Prostate gland (tissue), 2 donors: ENCODE results near the gene CALCB.

Experiments used
- POLR2A ChIP-seq: fragments of 450-650 bp; IDR thresholded peaks from one replicate; pipeline ENCODE4 v1.6.1; 2016; ENCODE audit warnings: antibody characterized with exemption, mild to moderate bottlenecking
- TF ChIP-seq, protein P1 (sequence below), 4 experiments: fragments of 200-600 bp in 2 of 4; fragments of 450-650 bp in 2 of 4; sonication (generic) in 2 of 4; IDR thresholded peaks; 1 replicate in 3 of 4; 2 replicates in 1 of 4; pipeline ENCODE4 v1.5.1; 2016 to 2019; ENCODE audit warnings: antibody characterized with exemption in 4 of 4, mild to moderate bottlenecking in 2 of 4, moderate library complexity in 2 of 4

DNA sequence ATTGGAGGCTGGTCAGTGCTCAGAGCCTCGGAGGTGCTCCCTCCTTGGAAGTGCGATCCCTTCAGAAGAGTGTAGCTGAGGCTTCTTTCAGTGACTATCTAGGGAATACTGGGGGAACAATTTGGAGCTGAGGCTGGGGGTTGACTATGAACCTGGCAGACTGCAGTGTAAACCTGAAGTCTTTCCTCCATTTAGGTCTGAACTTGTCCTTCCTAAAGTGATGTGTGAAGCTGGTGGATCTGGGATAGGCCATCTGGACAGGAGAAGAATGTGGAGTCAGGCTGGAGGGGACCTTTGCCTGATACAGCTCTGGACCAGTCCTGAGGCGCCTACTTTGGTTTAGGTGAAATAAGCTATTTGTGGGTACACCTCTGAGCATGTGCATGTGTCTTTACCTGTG is 37.8 kb downstream of the CALCB start:
- no peak for TF ChIP-seq POLR2A
- TF ChIP-seq, protein P1, sequence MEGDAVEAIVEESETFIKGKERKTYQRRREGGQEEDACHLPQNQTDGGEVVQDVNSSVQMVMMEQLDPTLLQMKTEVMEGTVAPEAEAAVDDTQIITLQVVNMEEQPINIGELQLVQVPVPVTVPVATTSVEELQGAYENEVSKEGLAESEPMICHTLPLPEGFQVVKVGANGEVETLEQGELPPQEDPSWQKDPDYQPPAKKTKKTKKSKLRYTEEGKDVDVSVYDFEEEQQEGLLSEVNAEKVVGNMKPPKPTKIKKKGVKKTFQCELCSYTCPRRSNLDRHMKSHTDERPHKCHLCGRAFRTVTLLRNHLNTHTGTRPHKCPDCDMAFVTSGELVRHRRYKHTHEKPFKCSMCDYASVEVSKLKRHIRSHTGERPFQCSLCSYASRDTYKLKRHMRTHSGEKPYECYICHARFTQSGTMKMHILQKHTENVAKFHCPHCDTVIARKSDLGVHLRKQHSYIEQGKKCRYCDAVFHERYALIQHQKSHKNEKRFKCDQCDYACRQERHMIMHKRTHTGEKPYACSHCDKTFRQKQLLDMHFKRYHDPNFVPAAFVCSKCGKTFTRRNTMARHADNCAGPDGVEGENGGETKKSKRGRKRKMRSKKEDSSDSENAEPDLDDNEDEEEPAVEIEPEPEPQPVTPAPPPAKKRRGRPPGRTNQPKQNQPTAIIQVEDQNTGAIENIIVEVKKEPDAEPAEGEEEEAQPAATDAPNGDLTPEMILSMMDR (IDR thresholded peaks at IDR 0.05), result no peak
